ENCODE measurements around the gene CTSC.
A peak's percentile ranks its signal among the peaks of the same experiment; 100 is the strongest.

The CTSC gene

DNA sequence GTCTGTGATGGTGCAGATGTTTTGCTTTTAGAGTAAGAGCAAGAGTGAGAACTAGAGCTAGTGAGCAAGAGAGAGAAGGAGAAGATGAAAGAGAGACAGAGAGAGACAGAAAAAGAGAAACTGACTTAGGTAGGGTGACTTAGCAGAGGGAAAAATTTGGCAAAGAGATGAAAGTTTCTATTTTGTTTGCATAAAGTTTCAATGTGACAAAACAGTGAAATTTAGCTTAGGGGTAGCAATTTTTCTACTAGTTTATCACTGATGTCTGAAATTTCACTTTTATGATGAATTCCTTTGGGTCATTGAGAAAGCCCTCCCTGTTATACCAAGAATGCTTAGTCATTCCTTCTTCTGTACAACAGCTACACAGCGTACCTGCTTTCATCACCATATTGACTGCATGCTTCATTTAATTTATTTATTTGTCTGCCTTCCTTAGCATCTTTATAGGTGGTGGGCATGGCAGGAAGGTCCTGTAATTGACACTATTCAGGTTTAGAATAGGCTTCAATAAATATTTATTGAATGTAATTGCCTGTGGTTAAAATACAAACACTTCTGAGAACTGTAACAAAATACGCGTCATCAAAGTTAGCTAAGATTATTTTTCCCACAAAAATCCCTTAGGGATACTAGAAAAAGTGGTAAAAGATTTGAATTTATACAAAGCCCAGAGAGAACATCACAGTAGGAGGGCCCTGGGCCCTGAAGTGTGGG, 19.9 kb upstream of the CTSC start (continued):
- TF ChIP-seq, protein P1, sequence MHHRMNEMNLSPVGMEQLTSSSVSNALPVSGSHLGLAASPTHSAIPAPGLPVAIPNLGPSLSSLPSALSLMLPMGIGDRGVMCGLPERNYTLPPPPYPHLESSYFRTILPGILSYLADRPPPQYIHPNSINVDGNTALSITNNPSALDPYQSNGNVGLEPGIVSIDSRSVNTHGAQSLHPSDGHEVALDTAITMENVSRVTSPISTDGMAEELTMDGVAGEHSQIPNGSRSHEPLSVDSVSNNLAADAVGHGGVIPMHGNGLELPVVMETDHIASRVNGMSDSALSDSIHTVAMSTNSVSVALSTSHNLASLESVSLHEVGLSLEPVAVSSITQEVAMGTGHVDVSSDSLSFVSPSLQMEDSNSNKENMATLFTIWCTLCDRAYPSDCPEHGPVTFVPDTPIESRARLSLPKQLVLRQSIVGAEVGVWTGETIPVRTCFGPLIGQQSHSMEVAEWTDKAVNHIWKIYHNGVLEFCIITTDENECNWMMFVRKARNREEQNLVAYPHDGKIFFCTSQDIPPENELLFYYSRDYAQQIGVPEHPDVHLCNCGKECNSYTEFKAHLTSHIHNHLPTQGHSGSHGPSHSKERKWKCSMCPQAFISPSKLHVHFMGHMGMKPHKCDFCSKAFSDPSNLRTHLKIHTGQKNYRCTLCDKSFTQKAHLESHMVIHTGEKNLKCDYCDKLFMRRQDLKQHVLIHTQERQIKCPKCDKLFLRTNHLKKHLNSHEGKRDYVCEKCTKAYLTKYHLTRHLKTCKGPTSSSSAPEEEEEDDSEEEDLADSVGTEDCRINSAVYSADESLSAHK (tag by site-specific recombination; IDR thresholded peaks at IDR 0.05) = peak; percentile 77
- no peak for TF ChIP-seq ZNF175 (tag by site-specific recombination; IDR thresholded peaks at IDR 0.05)
- TF ChIP-seq, protein P2, sequence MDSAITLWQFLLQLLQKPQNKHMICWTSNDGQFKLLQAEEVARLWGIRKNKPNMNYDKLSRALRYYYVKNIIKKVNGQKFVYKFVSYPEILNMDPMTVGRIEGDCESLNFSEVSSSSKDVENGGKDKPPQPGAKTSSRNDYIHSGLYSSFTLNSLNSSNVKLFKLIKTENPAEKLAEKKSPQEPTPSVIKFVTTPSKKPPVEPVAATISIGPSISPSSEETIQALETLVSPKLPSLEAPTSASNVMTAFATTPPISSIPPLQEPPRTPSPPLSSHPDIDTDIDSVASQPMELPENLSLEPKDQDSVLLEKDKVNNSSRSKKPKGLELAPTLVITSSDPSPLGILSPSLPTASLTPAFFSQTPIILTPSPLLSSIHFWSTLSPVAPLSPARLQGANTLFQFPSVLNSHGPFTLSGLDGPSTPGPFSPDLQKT (IDR thresholded peaks at IDR 0.05; ENCODE audit: borderline replicate concordance, low read depth, low read length) = no peak
- 0 out of 2 replicates have a peak, but pooled peaks have one; percentile 33 for TF ChIP-seq ZBTB21 (tag by site-specific recombination; IDR thresholded peaks at IDR 0.05)

DNA sequence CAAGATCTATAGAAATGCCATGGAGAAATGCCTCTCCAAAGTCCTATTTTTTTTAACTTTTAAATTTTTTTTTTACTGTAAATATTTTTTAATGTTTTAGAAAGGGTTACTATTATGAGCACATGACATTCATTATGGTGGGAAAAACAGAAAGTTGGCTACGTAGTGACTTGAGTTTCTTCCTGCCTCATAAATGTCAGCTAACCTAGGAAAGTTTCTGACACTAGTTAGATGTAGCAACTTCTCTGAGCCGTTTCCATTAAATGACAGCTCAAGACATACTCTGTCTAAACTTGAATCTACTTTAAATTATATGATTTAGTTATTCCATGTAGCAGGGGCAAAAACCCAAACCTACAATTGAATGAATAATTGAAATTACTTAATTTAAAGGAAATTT, 18.4 kb upstream of the CTSC start:
- H3K4me1 ChIP-seq (ENCODE audit: control insufficient read depth, insufficient read depth, low read length) = no peaks in the 10 kb centered on the region
- TF ChIP-seq ZNF654 (tag by site-specific recombination; IDR thresholded peaks at IDR 0.05; ENCODE audit: low read depth) = no peak
- TF ChIP-seq ZNF211 (tag by site-specific recombination; IDR thresholded peaks at IDR 0.05; ENCODE audit: low read depth) = no peak
- no peak for TF ChIP-seq TCF7L2 (IDR thresholded peaks at IDR 0.05; ENCODE audit: borderline replicate concordance, low read depth, low read length)
- TF ChIP-seq ZNF558 (tag by site-specific recombination; IDR thresholded peaks at IDR 0.05) = no peak
- TF ChIP-seq ZBTB21 (tag by site-specific recombination; IDR thresholded peaks at IDR 0.05) = no peak
- no peak for TF ChIP-seq ZNF146 (tag by site-specific recombination; IDR thresholded peaks at IDR 0.05)
- no peak for TF ChIP-seq PRDM1 (tag by site-specific recombination; IDR thresholded peaks at IDR 0.05)
- CTCF ChIA-PET = interaction anchor here (0.6 to 0.7 kb wide), 3 partner anchors 52 to 1737 kb away, joined by 3 read pairs; no protein-coding TSS in a partner anchor

DNA sequence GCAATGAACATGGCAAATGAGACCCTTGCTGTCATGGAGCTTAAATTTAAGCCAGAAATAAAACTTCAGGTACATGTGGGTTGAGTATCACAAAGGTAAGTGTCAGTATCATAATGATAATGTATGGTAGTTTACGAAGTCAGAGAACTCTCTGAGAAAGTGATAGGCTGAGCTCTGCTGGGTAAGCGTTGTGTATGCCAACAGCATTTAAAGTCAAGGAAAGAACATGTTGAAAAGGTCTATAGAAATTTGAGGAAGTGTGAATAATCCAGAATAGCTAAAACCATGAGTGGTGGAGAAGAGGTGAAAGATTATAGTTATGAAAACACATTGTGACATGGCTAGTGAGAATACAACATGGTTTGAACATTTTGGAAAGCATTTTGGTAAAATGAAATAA, 17.4 kb upstream of the CTSC start:
- Histone ChIP-seq H3K4me3 (ENCODE audit: low read depth, low read length) (no peak overlapping the region), H3K4me1 (ENCODE audit: control insufficient read depth, insufficient read depth, low read length) (no peaks in the 10 kb centered on the region), H3K9me3 (ENCODE audit: control insufficient read depth, insufficient read depth, low read depth, low read length) (no peaks in the 10 kb centered on the region), H3K27ac (ENCODE audit: extremely low read depth, low read depth, low read length) (no peak overlapping the region), H3K36me3 (ENCODE audit: control insufficient read depth in 2 of 2, insufficient read depth in 1 of 2, low read length in 2 of 2) (no peaks in the 10 kb centered on the region)
- CTCF ChIA-PET = interaction anchor here (0.6 to 0.7 kb wide), 2 partner anchors 55 to 130 kb away, joined by 3 to 5 read pairs; no protein-coding TSS in a partner anchor
- POLR2A ChIA-PET = interaction anchor here (1.3 kb wide), 1 partner anchor 17 kb away, joined by 5 read pairs; the partner anchor contains the start of gene CTSC
- TF ChIP-seq, protein P3, sequence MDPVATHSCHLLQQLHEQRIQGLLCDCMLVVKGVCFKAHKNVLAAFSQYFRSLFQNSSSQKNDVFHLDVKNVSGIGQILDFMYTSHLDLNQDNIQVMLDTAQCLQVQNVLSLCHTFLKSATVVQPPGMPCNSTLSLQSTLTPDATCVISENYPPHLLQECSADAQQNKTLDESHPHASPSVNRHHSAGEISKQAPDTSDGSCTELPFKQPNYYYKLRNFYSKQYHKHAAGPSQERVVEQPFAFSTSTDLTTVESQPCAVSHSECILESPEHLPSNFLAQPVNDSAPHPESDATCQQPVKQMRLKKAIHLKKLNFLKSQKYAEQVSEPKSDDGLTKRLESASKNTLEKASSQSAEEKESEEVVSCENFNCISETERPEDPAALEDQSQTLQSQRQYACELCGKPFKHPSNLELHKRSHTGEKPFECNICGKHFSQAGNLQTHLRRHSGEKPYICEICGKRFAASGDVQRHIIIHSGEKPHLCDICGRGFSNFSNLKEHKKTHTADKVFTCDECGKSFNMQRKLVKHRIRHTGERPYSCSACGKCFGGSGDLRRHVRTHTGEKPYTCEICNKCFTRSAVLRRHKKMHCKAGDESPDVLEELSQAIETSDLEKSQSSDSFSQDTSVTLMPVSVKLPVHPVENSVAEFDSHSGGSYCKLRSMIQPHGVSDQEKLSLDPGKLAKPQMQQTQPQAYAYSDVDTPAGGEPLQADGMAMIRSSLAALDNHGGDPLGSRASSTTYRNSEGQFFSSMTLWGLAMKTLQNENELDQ (tag by site-specific recombination; IDR thresholded peaks at IDR 0.05; ENCODE audit: low read depth) = no peak
- TF ChIP-seq, protein P4, sequence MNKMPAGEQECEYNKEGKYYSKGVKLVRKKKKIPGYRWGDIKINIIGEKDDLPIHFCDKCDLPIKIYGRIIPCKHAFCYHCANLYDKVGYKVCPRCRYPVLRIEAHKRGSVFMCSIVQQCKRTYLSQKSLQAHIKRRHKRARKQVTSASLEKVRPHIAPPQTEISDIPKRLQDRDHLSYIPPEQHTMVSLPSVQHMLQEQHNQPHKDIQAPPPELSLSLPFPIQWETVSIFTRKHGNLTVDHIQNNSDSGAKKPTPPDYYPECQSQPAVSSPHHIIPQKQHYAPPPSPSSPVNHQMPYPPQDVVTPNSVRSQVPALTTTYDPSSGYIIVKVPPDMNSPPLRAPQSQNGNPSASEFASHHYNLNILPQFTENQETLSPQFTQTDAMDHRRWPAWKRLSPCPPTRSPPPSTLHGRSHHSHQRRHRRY (tag by site-specific recombination; IDR thresholded peaks at IDR 0.05) = no peak
- no peak for TF ChIP-seq ZNF785 (tag by site-specific recombination; IDR thresholded peaks at IDR 0.05)
- no peak for TF ChIP-seq KLF16 (tag by site-specific recombination; IDR thresholded peaks at IDR 0.05)
- TF ChIP-seq ZNF792 (tag by site-specific recombination; IDR thresholded peaks at IDR 0.05) = no peak
- TF ChIP-seq ZNF2 (tag by site-specific recombination; IDR thresholded peaks at IDR 0.05) = no peak
- TF ChIP-seq YY2 (tag by site-specific recombination; IDR thresholded peaks at IDR 0.05) = no peak
- TF ChIP-seq, protein P5, sequence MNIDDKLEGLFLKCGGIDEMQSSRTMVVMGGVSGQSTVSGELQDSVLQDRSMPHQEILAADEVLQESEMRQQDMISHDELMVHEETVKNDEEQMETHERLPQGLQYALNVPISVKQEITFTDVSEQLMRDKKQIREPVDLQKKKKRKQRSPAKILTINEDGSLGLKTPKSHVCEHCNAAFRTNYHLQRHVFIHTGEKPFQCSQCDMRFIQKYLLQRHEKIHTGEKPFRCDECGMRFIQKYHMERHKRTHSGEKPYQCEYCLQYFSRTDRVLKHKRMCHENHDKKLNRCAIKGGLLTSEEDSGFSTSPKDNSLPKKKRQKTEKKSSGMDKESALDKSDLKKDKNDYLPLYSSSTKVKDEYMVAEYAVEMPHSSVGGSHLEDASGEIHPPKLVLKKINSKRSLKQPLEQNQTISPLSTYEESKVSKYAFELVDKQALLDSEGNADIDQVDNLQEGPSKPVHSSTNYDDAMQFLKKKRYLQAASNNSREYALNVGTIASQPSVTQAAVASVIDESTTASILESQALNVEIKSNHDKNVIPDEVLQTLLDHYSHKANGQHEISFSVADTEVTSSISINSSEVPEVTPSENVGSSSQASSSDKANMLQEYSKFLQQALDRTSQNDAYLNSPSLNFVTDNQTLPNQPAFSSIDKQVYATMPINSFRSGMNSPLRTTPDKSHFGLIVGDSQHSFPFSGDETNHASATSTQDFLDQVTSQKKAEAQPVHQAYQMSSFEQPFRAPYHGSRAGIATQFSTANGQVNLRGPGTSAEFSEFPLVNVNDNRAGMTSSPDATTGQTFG (tag by site-specific recombination; IDR thresholded peaks at IDR 0.05; ENCODE audit: borderline replicate concordance) = no peak
- TF ChIP-seq KLF8 (tag by site-specific recombination; IDR thresholded peaks at IDR 0.05) = no peak
- no peak for TF ChIP-seq SETDB1 (IDR thresholded peaks at IDR 0.05; ENCODE audit: insufficient read length, low read length)
- no peak for TF ChIP-seq GLI2 (tag by site-specific recombination; IDR thresholded peaks at IDR 0.05; ENCODE audit: borderline replicate concordance, low read depth)
- TF ChIP-seq ZNF626 (tag by site-specific recombination; IDR thresholded peaks at IDR 0.05) = no peak

More for the DNA sequence above, 18.4 kb upstream of the CTSC start:
- Histone ChIP-seq H3K9me3 (ENCODE audit: control insufficient read depth, insufficient read depth, low read depth, low read length) (no peaks in the 10 kb centered on the region), H3K4me3 (ENCODE audit: low read depth, low read length) (no peak overlapping the region), H3K36me3 (ENCODE audit: control insufficient read depth in 2 of 2, insufficient read depth in 1 of 2, low read length in 2 of 2) (no peaks in the 10 kb centered on the region), H3K27ac (ENCODE audit: extremely low read depth, low read depth, low read length) (no peak overlapping the region)
- POLR2A ChIA-PET = interaction anchor here (1.3 kb wide), 1 partner anchor 19 kb away, joined by 4 read pairs; the partner anchor contains the start of gene CTSC
